Cerebellar nuclear complex (tissue), 1 donor: Measurements from ENCODE around the gene TMEM273.

ENCODE experiments used
- DNase-seq, 2 experiments: peaks; one replicate each; lab custom pipeline; 2025; lab: John Stamatoyannopoulos, UW

TMEM273 gene

GRCh38 chr10:49140304-49141177 is 47.6 kb downstream of the TMEM273 start:
- DNase-seq: no peak

GRCh38 chr10:49139846-49140195 is 48.4 kb downstream of the TMEM273 start:
- no peak for DNase-seq

- DNase-seq: no peak
These were observed 49.0 kb downstream of the TMEM273 start for GRCh38 chr10:49139028-49139845.

GRCh38 chr10:49138361-49138891 is 49.8 kb downstream of the TMEM273 start:
- no peak for DNase-seq

GRCh38 chr10:49136525-49136924 is 51.7 kb downstream of the TMEM273 start:
- DNase-seq: no peak

- DNase-seq: no peak
These were observed 52.4 kb downstream of the TMEM273 start for GRCh38 chr10:49135575-49136313.

GRCh38 chr10:49134327-49134726 is 53.9 kb downstream of the TMEM273 start:
- no peak for DNase-seq

- DNase-seq: no peak
These were observed 54.4 kb downstream of the TMEM273 start, which contains the start of gene FAM170B for GRCh38 chr10:49133706-49134248. TSS of gene FAM170B (minus strand) at chr10:49134021. CDS start at chr10:49133918, 103 bp downstream.

- DNase-seq: no peak
These were observed 55.8 kb downstream of the TMEM273 start for GRCh38 chr10:49132362-49132737.

- DNase-seq: no peak
These were observed 56.5 kb downstream of the TMEM273 start for GRCh38 chr10:49131507-49132361.

GRCh38 chr10:49129376-49129775 is 58.8 kb downstream of the TMEM273 start:
- no peak for DNase-seq

- DNase-seq: no peak
These were observed 59.3 kb downstream of the TMEM273 start for GRCh38 chr10:49128854-49129253.

GRCh38 chr10:49123981-49124950 is 63.9 kb downstream of the TMEM273 start:
- DNase-seq: no peak

GRCh38 chr10:49120911-49121310 is 67.3 kb downstream of the TMEM273 start:
- DNase-seq: no peak

GRCh38 chr10:49119746-49120145 is 68.4 kb downstream of the TMEM273 start:
- DNase-seq: no peak

- DNase-seq: no peak
These were observed 69.6 kb downstream of the TMEM273 start for GRCh38 chr10:49118430-49119074.

- DNase-seq: no peak
These were observed 70.7 kb downstream of the TMEM273 start for GRCh38 chr10:49117376-49118070.
